HG02970 (cell line): Measurements from ENCODE around the gene ERC1.

Source experiments
- ATAC-seq: cut with Tn5 transposase; IDR thresholded peaks from one replicate; pipeline ENCODE4 v1.9.1; 2021; ENCODE audit warnings: mild to moderate bottlenecking, moderate library complexity, moderate number of reproducible peaks; ENCODE audit not compliant: unreplicated experiment, low FRiP score

The ERC1 gene

GRCh38 chr12:1273051-1273450 is 282.0 kb downstream of the ERC1 start:
- ATAC-seq: no peak

DNA sequence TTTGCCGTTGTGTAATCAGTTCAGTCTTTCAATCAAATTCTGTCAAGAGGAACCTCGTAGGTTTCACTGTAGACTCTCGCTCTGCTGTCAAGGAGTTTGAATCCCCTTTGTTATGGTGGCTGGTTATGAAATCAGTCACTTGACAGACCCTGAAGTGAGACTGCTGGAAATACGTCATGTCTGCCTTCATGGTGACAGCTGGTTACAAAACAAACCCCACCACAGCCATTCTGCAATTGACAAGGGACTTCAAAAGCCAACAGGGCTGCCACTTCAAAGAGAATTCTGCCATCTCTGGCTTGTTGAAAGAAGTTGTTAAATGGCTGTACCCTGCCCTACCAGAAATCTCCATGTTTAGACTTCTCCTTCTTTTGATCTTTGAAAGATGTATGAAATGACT is 286.9 kb downstream of the ERC1 start:
- ATAC-seq: no peak

DNA sequence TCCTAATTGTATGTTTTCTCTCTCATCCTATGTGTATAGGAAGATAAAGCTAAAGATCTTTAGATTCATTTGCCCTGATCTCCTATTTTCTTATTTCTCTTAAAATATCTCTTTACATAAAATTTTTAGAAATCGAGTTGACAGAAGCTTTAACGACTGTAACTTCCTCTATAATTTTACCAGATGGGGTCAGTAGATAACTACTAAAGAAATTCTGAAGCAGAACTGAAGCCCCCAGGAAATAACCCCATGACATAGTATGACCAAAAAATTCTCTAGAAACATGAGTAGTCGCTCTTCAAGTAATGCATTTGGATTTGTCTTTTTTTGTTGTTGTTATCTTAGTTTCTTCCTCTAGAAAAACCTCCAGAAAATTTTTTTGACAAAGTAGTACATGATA is 288.0 kb downstream of the ERC1 start:
- ATAC-seq: no peak

- no peak for ATAC-seq
Observed at GRCh38 chr12:1280059-1280458, 289.0 kb downstream of the ERC1 start.

DNA sequence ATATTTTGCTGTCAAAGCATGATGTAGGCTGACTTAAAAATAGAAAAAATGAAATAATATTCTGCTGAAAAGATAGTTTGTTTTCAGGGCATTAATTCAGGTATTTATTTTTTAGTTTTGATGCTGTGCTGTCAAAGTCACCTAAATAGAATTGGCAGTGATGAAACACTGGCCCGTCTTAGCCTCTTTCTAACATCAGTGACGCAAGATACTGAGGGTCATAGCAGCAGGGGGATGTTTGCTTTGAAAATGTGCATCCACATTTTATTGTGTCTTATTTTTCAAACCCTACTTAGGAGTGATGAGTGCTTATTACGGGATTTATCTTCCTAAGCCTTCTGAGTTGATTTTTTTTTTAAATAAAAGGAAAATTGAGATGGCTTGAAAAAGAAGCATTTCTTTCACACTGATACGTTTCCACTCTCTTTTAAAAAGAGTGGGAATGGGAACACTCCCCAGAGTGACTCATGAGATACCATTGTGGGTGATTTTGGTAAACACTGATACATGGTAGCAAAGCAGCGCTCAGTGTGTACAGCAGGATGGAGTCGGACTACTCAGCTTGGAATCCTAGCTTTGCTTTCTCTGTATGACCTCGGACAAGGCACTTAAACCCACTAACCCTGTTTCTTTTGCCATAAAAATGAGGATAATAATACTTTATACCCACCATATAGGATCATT is 290.8 kb downstream of the ERC1 start:
- no peak for ATAC-seq

DNA sequence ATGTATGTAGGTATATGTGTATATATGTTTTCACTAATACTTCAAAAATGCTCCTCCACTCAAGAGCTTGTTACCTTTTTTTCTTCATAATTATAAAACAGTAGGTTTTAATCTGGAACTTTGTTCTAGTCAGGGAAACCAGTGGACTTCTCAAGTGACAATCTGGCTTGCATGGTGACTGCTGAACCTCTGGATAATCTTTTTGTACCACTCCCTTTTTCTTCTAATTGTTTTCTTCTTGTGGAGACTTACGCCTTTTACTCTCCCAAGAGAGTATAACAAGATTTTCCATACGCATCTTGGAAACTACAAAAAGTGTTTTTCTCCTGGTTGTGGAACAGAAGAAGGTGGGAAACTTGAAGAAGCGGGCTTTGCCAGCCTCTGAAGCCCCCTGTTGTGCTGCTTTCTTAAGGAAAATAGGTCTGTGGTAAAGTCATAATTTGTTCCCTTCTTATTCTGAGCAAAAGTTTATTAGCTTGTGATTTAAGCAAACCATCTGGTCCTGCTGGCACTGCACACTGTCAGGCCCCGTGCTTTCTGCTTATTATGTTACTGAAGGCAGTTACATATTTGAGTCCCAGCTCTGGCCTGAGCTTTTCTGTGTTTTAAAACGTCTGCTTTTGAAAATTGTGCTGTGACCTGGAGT is 291.8 kb downstream of the ERC1 start:
- no peak for ATAC-seq

DNA sequence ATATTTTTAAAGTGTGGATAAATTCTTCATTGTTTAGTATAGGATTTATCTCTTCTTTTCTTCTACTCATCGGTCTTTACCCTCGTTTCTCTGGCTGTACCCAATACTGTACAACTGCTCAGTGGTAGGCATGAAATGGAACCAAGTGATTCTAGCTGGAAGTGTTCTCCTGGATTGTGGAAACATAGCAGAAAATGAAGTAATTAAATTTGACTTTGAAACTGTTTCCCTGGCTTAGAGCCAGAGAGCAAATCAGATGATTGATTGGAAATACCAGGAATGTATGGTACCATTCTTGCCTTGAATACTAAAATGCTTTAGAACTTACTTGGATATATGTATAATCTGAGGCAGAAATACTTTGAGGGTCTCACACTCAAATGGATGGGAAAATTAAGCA is 292.3 kb downstream of the ERC1 start:
- no peak for ATAC-seq

GRCh38 chr12:1284611-1285010 is 293.6 kb downstream of the ERC1 start:
- no peak for ATAC-seq

GRCh38 chr12:1287446-1287975 is 296.5 kb downstream of the ERC1 start:
- no peak for ATAC-seq

GRCh38 chr12:1288333-1288732 is 297.3 kb downstream of the ERC1 start:
- ATAC-seq: no peak

- ATAC-seq: no peak
Observed at GRCh38 chr12:1289371-1290155, 298.5 kb downstream of the ERC1 start.

DNA sequence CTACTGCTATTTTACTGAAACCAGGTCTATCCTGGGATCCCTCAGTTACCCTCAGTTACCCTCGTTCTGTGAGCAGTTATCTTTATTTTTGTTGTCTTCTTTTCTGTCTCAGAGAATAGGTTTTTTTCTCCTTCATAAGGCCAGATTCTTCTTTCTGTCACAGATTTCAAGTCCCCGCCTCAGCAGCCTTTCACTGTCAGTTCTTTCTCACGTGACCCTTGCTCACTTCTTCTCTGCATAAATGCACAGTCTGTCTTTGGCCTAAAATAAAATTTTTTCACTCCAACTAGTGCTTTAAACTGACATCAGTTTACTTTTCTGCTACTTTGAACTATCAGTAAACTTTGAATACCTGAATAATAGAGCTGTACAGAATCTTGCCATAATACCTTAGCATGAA is 299.7 kb downstream of the ERC1 start:
- no peak for ATAC-seq

DNA sequence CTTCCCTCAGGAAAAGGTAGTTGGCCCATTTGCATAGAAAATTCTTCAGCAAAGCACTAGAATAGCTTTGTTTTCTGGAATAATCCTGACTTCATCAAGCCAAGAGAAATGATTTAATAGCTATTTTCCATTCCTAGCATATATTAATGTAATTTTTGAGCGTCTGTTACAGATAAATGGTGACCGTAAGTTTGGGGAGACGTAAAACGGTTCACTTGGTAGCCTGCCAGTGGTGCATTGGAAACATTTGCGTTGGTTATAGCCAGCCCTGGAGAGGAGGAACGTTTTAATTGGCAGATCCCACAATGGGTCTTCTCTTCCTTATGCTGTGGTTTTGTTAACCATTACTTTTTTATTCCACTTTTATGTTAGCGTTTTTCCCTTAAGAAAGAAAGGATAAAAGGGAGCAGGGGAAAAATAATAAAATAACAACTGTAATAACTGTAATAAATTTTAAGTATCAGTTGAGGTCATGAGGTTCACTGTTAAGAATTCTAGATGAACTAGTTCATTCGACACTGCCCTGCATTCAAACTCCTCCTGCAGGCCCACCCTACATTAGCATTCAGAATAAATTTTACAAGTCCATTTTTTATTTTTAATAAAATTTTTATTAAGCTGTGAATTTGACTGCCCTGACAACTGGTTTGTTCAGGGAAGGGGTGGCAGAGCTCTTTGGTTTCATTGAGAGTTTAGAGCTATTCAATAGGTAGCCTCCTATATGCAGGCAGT is 300.7 kb downstream of the ERC1 start:
- no peak for ATAC-seq

DNA sequence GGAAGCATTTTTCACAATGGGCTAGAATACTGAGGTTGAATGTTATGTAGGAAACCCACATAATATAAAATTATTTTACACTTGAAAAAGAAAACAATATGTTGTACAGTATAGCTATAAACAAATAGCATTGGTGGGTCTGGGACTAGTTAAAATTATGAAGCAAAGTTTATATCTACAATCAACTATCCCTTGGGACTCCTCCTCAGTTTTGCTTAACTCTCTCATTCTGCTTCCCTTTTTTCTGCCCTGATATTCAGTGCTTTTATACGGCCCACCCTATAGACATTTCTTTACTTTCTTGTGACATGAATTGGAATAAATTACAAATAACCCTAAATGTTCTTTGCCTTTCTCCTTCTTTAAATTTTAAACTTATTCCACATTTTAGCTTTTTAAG is 302.9 kb downstream of the ERC1 start:
- no peak for ATAC-seq

GRCh38 chr12:1297206-1297605 is 306.2 kb downstream of the ERC1 start:
- ATAC-seq: no peak

DNA sequence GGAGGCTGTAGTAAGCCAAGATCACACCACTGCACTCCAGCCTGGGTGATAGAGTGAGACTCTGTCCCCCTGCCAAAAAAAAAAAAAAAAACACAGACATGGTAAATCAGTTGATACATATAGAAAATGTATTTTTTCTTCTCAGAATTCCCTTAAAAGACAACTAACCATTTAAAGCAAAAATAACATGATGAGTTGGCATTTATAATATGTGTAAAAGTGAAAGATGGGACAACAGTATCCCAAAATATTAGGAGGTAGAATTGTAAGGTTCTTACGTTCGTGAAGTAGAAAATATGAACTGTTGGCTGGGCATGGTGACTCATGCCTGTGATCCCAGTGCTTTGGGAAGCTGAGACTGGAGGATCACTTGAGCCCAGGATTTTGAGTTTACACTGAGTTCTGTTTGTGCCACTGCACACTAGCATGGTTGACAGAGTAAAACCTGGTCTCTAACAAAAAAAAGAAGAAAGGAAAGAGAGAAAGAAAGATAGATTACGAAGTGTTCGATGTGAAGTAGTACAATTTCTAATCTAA is 306.7 kb downstream of the ERC1 start:
- ATAC-seq: no peak

DNA sequence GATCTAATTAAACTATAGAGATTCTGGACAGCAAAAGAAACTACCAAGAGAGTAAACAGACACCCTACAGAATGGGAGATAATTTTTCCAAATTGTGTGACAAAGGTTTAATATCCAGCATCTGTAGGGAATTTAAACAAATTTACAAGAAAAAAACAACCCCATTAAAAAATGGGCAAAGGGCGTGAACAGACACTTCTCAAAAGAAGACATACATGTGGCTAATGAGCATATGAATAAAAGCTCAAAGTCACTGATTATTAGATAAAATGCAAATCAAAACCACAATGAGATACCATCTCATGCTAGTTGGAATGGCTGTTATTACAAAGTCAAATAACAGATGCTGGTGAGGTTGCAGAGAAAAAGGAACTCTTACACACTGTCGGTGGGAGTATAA is 309.4 kb downstream of the ERC1 start:
- no peak for ATAC-seq

GRCh38 chr12:1302201-1302870 is 311.3 kb downstream of the ERC1 start:
- no peak for ATAC-seq

DNA sequence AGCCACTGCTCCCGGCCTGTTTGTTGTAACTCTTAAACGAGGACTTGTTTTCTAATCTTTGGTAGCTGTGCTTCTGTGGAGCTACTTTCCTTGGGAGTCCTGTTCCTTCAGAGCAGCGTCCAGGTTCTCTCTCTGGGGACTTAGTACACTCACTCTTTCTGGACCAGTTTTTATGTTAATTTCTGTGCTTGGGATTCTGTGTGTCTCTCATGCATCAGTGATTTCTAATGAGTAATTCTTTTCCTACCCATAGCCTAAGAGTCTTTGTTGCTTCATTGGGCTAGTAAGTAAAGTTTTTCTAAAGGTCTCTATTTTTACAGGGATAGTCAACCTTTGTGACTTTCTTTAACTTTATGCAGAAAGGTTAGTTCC is 314.0 kb downstream of the ERC1 start:
- no peak for ATAC-seq
